ENCODE results near the gene RAD51C.

GRCh38 chr17:58665946-58666857, 26.2 kb upstream of the RAD51C start:
- TF ChIP-seq SIN3A (IDR thresholded peaks at IDR 0.05; ENCODE audit: borderline replicate concordance, low read depth, low read length) (no peak), EP300 (IDR thresholded peaks at IDR 0.05; ENCODE audit: borderline replicate concordance in 1 of 2, low read depth in 1 of 2, low read length in 1 of 2) (no peak), CTCF (IDR thresholded peaks at IDR 0.05) (no peak), EZH2phosphoT487 (IDR thresholded peaks at IDR 0.05; ENCODE audit: borderline replicate concordance, low read depth) (no peak), JUND (IDR thresholded peaks at IDR 0.05) (no peak), FOXJ3 (CRISPR knock-in tag; IDR thresholded peaks at IDR 0.05) (no peak), TCF12 (IDR thresholded peaks at IDR 0.05) (no peak), PBX3 (IDR thresholded peaks at IDR 0.05) (no peak), RFX5 (IDR thresholded peaks at IDR 0.05; ENCODE audit: low read length) (no peak), TAF1 (IDR thresholded peaks at IDR 0.05; ENCODE audit: borderline replicate concordance, low read depth, low read length) (no peak)
